ENCODE data around the gene TAF1B.
A peak's percentile ranks its signal among the peaks of the same experiment; 100 is the strongest.
"Not testable (repeated sequence)": the region's sequence is repeated elsewhere in the genome, so short reads cannot be mapped to it uniquely, and the experiment has no call there.

TAF1B gene

GRCh38 chr2:9831670-9832069 lies 11.6 kb upstream of the TAF1B start:
- H3K4me3 ChIP-seq (ENCODE audit: low read length), result no peak overlapping the region
- no peak for TF ChIP-seq ZNF274 (IDR thresholded peaks at IDR 0.05; ENCODE audit: low read depth, low read length)

- TF ChIP-seq ZNF274 (IDR thresholded peaks at IDR 0.05; ENCODE audit: low read depth, low read length), result no peak
- H3K4me3 ChIP-seq (ENCODE audit: low read length), result no peak overlapping the region
Measured at GRCh38 chr2:9832586-9832985, 10.7 kb upstream of the TAF1B start.

GRCh38 chr2:9835068-9835467 lies 8.2 kb upstream of the TAF1B start:
- H3K4me3 ChIP-seq (ENCODE audit: low read length), result not testable (repeated sequence)

- H3K4me3 ChIP-seq (ENCODE audit: low read length), result no peak overlapping the region
- TF ChIP-seq ZNF274 (IDR thresholded peaks at IDR 0.05; ENCODE audit: low read depth, low read length), result no peak
Measured at GRCh38 chr2:9836074-9836473, 7.2 kb upstream of the TAF1B start.

- TF ChIP-seq ZNF274 (IDR thresholded peaks at IDR 0.05; ENCODE audit: low read depth, low read length), result no peak
- H3K4me3 ChIP-seq (ENCODE audit: low read length), result no peak overlapping the region
Measured at GRCh38 chr2:9836517-9836916, 6.8 kb upstream of the TAF1B start.

GRCh38 chr2:9837451-9837850 lies 5.8 kb upstream of the TAF1B start:
- no peak for TF ChIP-seq ZNF274 (IDR thresholded peaks at IDR 0.05; ENCODE audit: low read depth, low read length)
- no peak overlapping the region for H3K4me3 ChIP-seq (ENCODE audit: low read length)

- H3K4me3 ChIP-seq (ENCODE audit: low read length), result no peak overlapping the region
- TF ChIP-seq ZNF274 (IDR thresholded peaks at IDR 0.05; ENCODE audit: low read depth, low read length), result no peak
Measured at GRCh38 chr2:9838391-9838790, 4.9 kb upstream of the TAF1B start.

GRCh38 chr2:9842487-9843228 lies 616 bp upstream of the TAF1B start:
- peak overlapping the region; percentile 73; the same call in 1 of the 2 replicates for H3K4me3 ChIP-seq (ENCODE audit: low read length)
- no peak for TF ChIP-seq ZNF274 (IDR thresholded peaks at IDR 0.05; ENCODE audit: low read depth, low read length)

- no peak for TF ChIP-seq ZNF274 (IDR thresholded peaks at IDR 0.05; ENCODE audit: low read depth, low read length)
- peak overlapping the region; percentile 73 for H3K4me3 ChIP-seq (ENCODE audit: low read length)
Measured at GRCh38 chr2:9844036-9844483, 786 bp downstream of the TAF1B start.

DNA sequence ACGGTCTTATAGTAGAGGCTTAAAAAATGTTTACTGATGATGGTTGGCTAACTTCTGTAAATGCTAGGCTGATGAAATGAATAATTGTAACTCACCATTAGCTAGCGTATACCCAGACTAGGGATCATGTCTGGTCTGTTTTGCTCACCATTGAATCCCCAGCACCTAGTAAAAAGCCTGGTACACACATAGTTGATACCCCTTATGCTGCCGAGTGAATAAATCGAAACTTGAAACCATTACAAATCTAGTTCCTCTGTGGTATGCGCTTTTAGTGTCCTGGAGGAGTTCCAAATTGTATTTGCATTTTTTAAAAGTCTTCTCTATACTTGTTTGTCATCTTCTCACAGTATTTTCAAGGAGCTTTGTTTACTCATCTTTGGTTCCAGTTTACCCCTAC lies 1.3 kb downstream of the TAF1B start:
- no peak for TF ChIP-seq ZNF274 (IDR thresholded peaks at IDR 0.05; ENCODE audit: low read depth, low read length)
- H3K4me3 ChIP-seq (ENCODE audit: low read length), result peak overlapping the region; percentile 73

- TF ChIP-seq ZNF274 (IDR thresholded peaks at IDR 0.05; ENCODE audit: low read depth, low read length), result no peak
Measured at GRCh38 chr2:9846554-9846953, 3.3 kb downstream of the TAF1B start.

GRCh38 chr2:9847140-9847539 lies 3.9 kb downstream of the TAF1B start:
- no peak for TF ChIP-seq ZNF274 (IDR thresholded peaks at IDR 0.05; ENCODE audit: low read depth, low read length)
- H3K4me3 ChIP-seq (ENCODE audit: low read length), result no peak overlapping the region

More at GRCh38 chr2:9846554-9846953, 3.3 kb downstream of the TAF1B start:
- H3K4me3 ChIP-seq (ENCODE audit: low read length), result no peak overlapping the region

DNA sequence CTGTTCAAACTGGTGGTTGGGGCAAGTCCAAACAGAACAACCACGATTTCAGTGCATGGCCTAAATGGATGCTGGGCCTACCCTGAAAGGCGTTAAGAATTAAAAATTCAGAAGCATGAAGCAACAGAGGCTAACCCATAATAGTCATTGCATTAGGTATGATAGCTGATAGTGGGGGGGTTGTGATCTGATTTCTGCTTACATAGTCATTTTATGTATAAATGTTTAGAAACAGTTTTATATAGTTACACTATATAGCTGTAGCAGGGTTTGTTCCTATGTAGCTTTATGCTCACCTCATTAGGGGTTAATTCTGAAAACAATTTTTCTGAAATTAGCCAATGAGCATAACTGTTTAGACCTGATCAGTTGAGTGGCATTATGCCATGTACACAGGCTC lies 9.6 kb downstream of the TAF1B start:
- no peak overlapping the region for H3K4me3 ChIP-seq (ENCODE audit: low read length)
- TF ChIP-seq ZNF274 (IDR thresholded peaks at IDR 0.05; ENCODE audit: low read depth, low read length), result no peak

DNA sequence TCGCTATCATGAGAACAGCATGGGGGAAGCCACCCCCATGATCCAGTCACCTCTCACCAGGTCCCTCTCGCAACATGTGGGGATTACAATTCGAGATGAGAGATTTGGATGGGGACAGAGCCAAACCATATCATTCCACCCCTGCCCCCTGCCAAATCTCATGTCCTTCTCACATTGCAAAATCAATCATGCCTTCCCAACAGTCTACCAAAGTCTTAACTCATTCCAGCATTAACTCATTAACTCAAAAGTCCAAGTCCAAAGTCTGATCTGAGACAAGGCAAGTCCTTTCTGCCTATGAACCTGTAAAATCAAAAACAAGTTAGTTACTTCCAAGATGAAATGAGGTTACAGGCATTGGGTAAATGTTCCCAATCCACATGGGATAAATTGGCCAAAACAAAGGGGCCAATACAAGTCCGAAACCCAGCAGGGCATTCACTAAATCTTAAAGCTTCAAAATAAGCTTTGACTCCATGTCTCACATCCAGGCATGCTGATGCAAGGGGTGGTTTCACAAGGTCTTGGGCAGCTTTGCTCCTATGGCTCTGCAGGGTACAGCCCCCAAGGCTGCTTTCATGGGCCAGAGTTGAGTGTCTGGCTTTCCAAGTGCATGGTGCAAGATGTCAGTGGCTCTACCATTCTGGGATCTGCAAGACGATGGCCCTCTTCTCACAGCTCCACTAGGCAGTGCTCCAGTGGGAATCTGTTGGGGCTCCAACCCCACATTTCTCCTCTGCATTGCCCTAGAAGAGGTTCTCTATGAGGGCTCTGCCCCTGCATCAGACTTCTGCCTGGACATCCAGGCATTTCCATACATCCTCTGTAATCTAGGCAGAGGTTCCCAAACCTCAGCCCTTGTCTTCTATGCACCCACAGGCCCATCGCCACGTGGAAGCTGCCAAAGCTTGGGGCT lies 14.8 kb downstream of the TAF1B start:
- no peak overlapping the region for H3K4me3 ChIP-seq (ENCODE audit: low read length)
- no peak for TF ChIP-seq ZNF274 (IDR thresholded peaks at IDR 0.05; ENCODE audit: low read depth, low read length)

- TF ChIP-seq ZNF274 (IDR thresholded peaks at IDR 0.05; ENCODE audit: low read depth, low read length), result no peak
- no peak overlapping the region for H3K4me3 ChIP-seq (ENCODE audit: low read length)
Measured at GRCh38 chr2:9858730-9859068, 15.4 kb downstream of the TAF1B start.

DNA sequence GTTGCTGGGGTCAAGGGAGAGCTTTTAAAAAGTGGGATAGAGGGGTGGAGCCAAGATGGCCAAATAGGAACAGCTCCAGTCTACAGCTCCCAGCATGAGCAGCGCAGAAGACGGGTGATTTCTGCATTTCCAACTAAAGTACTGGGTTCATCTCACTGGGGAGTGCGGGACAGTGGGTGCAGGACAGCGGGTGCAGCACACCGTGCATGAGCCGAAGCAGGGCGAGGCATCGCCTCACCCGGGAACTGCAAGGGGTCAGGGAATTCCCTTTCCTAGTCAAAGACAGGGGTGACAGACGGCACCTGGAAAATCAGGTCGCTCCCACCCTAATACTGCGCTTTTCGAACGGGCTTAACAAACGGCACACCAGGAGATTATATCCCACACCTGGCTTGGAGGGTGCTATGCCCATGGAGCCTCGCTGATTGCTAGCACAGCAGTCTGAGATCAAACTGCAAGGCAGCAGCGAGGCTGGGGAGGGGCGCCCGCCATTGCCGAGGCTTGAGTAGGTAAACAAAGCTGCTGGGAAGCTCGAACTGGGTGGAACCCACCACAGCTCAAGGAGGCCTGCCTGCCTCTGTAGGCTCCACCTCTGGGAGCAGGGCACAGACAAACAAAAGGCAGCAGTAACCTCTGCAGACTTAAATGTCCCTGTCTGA lies 17.8 kb downstream of the TAF1B start:
- not testable (repeated sequence) for H3K4me3 ChIP-seq (ENCODE audit: low read length)
